ENCODE results near the gene CNOT4.

DNA sequence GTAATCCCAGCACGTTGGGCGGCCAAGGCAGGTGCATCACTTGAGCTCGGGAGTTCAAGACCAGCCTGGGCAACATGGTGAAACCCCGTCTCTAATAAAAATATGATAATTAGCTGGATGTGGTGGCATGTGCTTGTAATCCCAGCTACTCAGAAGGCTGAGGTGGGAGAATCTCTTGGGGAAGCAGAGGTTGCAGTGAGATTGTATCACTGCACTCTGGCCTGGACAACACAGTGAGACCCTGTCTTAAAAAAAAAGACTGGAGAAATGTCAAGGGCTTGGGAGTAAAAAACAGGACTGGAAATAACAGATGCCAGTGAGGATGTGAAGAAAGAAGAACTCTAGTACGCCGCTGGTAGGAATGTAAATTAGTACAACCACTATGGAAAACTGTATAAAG lies 31.1 kb upstream of the CNOT4 start:
- TF ChIP-seq, protein P1, sequence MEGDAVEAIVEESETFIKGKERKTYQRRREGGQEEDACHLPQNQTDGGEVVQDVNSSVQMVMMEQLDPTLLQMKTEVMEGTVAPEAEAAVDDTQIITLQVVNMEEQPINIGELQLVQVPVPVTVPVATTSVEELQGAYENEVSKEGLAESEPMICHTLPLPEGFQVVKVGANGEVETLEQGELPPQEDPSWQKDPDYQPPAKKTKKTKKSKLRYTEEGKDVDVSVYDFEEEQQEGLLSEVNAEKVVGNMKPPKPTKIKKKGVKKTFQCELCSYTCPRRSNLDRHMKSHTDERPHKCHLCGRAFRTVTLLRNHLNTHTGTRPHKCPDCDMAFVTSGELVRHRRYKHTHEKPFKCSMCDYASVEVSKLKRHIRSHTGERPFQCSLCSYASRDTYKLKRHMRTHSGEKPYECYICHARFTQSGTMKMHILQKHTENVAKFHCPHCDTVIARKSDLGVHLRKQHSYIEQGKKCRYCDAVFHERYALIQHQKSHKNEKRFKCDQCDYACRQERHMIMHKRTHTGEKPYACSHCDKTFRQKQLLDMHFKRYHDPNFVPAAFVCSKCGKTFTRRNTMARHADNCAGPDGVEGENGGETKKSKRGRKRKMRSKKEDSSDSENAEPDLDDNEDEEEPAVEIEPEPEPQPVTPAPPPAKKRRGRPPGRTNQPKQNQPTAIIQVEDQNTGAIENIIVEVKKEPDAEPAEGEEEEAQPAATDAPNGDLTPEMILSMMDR (conservative IDR thresholded peaks at IDR 0.05; ENCODE audit: low read depth, low read length), result no peak
- no peak for TF ChIP-seq SMC3 (IDR thresholded peaks at IDR 0.05; ENCODE audit: low read depth, low read length)
- no peak for TF ChIP-seq POLR2A (IDR thresholded peaks at IDR 0.05; ENCODE audit: low read depth, low read length)
- TF ChIP-seq RCOR1 (IDR thresholded peaks at IDR 0.05; ENCODE audit: insufficient replicate concordance, low read length), result no peak
- TF ChIP-seq, protein P2, sequence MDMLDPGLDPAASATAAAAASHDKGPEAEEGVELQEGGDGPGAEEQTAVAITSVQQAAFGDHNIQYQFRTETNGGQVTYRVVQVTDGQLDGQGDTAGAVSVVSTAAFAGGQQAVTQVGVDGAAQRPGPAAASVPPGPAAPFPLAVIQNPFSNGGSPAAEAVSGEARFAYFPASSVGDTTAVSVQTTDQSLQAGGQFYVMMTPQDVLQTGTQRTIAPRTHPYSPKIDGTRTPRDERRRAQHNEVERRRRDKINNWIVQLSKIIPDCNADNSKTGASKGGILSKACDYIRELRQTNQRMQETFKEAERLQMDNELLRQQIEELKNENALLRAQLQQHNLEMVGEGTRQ (IDR thresholded peaks at IDR 0.05; ENCODE audit: low read depth, low read length), result no peak
- TF ChIP-seq FOS (IDR thresholded peaks at IDR 0.05; ENCODE audit: low read depth, low read length), result no peak
- TF ChIP-seq MXI1 (IDR thresholded peaks at IDR 0.05; ENCODE audit: borderline replicate concordance, low read depth, low read length), result no peak

Data from IMR-90 (cell line).